Kidney capillary endothelial cell (primary cell): ENCODE measurements around the gene YJU2.
"Not testable (repeated sequence)": the region's sequence is repeated elsewhere in the genome, so short reads cannot be mapped to it uniquely, and the experiment has no call there.

Experiments used
- DNase-seq: peaks from one replicate; pipeline ENCODE4 v3.0.0-alpha.2; 2018; ENCODE audit warnings: low spot score

YJU2 gene

DNA sequence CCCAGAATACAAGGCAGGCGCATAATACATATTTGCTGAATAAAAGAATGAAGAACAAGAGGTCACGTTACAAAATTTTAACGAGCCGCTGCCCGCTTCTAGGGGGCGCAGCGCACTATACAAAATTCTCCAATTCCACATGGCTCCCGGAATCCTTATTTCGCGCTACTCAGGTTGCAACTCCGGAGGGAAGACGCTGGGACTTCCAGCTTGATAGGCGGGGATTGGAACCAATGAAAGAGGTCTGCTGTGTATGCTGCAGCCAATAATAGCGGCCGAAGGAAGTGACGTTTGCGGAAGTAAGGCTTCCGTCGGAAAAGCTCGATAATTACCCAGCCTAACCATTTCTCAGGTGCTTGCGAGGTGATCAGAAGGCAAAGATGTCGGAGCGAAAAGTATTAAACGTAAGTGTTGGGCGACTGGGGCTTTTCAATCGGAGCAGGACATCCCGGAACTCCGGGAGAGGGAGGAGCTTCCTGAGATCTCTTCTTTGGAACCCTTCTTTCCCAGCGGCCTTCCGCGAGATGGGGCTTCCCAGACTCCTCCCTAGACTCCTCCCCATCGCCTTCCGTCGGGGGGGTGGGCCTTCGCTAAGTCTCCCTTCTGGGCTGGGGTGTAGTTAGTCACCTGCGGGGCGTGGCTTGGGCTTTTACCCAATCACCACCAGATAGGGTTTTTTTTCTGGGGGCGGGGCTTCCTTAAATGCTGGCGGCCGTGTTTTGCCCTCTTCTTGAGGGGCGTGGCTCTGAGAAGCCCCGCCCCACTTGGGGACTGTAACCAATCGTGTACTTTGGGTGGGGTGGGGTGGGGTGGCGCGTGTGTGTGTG, at the start of gene YJU2:
Gene YJU2 (plus strand): TSS at position 314 of the 827 bp plus-strand sequence. CDS start 67 bp downstream, at position 381.
- DNase-seq = peak; percentile 98

DNA sequence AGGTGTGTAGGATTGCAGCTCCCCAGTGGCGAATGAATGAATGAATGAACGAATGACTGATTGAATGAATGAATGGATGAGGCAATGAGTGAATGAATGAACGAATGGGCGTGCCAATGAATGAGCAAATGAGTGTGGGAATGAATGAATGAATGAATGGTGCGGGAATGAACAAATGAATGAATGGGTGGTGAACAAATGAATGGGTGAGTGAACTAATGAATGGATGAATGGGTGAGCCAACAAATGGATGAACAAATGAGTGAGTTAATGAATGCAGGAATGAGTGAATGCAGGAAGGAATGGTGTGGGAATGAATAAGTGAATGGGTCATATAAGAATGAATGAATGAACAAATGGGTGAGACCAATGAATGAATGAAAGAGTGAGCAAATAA, 49.7 kb upstream of the YJU2 start:
- no peak for DNase-seq

DNA sequence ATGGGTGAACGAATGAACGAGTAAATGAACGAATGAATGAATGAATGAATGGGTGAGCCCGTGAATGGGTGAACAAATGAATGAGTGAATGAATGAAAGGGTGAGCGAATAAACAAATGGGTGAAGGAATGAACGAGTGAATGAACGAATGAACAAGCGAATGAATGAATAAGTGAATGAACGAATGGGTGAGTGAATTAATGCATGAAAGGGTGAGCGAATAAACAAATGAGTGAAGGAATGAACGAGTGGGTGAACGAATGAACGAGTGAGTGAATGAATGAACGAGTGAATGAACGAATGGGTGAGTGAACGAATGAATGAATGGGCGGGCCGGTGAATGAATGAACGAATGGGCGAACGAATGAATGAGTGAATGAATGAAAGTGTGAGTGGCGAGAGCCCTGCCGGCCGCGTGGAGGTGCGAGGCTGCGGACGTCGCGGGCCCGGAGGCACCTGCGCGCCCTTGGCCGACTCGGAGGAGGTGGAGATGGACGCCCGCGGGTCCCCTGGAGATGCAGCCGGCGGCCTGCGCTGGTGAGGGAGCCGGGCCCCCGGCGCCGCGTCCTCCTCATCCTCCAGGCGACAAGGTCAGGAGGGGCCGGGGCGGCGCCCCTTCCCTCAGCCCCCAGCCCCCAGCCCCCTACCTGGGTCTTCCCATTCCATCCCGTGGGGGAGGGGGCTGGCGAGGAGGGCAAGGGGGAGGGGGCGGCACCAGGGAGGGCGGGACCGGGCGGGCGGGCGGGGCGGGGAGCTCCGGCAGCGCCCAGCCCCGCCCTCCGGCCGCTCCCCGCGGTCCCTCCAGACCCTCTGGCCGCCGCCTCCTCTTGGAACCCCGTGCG, 49.0 kb upstream of the YJU2 start:
- DNase-seq = no peak

DNA sequence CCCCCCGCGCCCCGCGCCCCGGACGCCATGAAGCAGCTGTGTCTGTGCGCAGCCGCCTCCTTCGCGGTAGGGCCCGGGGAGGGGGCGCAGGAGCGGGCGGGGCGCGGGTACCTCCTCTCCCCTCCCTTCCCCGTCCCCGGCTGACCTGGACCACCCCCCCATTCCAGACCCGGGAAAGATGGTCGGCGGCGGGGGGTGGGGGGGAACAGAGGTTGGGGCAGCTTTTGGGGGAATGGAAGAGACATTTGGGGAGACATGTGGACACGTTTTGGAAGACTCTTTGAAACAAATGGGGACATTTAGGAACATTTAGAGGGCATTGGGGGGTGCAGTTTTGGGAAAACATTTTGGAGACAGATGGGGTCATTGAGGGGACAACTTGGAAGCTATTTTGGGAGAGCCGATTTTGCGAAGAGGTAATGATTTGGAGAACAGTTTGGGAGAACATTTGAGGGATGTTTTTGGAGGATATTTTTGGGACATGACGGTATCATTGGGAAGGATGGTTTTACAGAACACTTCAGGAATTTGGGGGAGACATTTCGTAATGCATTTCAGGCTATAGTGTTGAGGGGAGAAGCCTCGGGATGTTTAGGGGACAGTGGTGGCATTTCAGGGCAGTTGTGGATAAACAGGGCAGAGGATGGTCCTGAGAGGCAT, 48.3 kb upstream of the YJU2 start:
- DNase-seq = no peak

DNA sequence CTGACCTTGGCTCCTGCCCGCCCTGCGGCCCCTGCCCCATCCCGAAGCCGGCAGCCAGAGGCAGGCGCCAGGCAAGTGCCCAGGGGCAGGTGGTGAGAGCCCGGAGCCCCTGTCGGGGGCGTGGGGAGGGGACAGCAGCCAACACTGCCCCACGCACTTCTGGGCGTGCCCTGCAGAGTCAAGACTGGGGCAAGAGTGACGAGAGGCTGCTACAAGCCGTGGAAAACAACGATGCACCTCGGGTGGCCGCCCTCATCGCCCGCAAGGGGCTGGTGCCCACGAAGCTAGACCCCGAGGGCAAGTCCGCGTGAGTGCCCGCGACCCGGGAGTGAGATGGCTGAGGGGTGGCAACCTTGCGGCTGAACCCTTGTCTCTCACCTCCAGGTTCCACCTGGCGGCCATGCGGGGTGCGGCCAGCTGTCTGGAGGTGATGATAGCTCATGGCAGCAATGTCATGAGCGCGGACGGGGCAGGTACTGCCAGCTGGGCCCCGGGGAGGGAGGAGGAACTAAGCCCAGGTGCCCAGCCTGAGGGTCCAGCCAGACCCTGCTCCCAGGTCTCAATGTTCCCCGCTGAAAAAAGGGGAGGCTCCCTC, 47.1 kb upstream of the YJU2 start:
- no peak for DNase-seq

DNA sequence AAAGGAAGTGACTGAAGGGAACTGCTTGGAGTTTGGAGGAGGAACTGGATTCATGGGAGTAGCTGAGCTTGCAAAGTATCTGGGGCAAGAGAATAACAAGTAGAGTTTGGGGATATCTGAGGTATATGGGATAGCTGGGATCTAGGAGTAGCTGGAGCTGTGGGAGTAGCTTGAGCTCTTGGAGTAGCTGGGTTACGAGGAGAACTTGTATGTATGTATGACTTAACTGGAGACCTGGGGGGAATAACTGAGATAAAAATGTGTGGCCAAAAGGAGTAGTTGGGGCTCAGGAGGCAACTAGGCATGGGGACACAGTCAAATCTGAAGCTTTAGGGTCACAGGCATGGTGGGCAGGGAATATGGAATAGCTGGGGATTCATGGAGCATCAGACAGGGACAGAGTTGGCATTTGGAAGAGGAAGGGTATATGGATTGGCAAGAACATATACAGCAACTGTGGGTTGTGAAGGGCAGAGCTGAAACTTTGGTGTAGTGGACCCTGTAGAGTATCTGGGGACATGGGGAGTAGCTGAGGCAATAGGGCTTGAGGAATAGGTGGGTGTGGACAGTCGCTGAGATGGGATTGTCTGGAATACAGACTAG, 45.8 kb upstream of the YJU2 start:
- no peak for DNase-seq

DNA sequence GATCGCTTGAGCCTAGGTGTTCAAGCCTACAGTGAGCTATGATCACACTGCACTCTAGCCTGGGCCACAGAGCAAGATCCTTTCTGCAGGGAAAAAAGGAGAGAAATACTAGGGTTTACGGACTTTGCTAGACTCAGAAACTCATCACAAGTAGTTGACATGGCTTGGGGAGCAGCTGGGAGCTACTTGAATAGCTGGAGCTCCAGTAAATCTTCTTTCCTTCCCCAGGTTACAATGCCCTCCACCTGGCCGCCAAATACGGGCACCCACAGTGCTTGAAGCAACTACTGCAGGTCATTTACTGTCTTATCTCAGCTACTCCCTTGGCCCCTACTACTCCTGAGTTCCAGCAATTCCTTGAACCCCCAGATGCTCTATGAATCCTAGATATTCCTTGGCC, 45.1 kb upstream of the YJU2 start:
- no peak for DNase-seq

DNA sequence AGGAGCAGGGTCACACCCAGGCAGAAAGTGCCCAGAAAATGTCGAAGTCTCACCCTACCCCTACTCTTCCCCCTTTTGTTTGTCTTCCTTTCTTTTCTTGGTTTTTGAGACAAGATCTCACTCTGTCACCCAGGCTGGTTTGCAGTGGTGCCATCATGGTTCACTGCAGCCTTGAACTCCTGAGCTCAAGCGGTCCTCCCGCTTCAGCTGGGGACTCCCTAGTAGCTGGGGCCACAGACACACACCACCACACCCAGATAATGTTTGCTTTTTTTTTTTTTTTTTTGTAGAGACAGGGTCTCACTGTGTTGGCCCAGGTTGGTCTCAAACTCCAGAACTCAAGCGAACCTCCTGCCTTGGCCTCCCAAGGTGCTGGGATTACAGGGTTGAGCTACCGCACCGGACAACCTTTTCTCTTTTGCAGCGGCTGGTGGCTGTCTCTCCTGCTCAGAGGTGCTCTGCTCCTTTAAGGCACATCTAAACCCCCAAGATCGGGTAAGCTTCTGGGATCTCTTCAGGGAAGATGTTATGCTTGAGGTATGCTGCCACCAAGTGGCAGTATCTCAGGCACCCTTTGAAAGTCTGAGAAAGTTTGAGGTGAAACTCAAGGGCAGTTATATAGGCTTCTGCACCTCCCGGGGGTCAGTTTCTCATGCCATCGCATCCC, 39.9 kb upstream of the YJU2 start:
- peak; percentile 25 for DNase-seq

DNA sequence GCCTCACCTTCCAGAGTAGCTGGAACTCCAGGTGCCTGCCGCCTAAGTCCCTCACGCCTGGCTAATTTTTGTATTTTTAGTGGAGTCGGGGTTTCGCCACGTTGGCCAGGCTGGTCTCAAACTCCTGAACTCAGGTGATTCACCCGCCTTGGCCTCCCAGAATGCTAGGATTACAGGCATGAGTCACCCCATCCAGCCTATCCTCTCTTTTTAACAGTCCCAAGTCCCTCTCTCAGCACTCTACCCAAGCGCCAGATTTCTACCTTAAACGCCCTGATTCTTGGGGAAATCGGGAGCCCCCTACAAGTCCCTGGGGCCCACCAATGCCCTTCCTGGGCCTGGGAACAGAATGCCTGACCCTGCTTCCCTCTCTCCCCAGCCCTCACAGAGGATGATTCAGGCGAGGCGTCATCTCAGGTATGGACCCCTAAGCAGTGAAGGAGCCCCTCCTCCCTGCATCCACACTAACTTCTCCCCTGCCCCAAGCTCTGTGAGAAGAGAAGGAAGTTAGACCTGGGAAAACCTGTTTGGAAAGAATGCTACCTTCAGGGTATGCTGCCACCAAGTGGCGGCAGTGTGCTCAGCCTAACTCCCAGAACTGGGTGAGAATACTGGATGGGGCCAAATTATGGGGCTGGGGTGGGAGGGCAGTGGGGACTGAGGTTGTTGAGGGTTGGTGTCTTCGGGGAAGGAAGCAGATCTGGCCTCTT, 38.3 kb upstream of the YJU2 start:
- DNase-seq = no peak

DNA sequence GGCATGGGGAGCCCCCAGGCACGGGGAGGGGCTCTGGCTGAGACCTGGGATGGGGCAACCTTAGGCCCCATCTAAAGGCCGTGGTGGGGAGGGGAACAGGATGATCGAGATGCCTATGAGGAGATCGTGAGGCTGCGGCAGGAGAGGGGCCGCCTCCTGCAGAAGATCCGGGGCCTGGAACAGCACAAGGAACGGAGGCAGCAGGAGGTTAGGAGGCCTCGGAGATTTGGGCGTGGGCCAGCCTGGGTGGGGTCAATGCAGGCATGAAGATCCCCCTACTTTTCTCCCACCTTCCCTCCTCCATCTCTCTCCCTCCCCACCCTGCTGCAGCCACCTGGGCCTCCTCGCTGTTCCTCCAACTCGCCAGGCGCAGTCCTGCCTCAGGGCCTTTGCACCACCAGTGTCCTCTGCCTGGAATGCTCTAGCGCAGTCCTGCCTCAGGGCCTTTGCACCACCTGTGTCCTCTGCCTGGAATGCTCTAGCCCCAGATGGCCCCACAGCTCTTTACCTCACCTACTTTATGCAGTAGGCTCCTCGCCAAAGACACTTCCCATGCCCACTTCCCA, 36.6 kb upstream of the YJU2 start:
- no peak for DNase-seq

DNA sequence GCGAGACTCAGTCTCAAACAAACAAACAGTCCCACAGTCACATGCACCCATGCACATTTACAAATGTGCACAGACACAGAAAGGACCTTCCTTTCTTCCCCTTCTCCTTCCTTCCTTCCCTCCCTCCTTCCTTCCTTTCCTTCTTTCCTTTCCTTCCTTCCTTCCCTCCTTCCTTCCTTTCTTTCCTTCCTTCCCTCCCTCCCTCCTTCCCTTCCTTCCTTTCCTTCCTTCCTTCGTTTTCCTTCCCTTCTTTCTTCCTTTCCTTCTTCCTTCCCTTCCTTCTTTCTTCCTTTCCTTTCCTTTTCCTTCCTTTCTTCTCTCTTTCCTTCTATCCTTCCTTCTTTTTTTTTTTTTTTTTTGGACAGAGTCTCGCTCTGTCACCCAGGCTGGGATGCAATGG, 33.8 kb upstream of the YJU2 start:
- no peak for DNase-seq

DNA sequence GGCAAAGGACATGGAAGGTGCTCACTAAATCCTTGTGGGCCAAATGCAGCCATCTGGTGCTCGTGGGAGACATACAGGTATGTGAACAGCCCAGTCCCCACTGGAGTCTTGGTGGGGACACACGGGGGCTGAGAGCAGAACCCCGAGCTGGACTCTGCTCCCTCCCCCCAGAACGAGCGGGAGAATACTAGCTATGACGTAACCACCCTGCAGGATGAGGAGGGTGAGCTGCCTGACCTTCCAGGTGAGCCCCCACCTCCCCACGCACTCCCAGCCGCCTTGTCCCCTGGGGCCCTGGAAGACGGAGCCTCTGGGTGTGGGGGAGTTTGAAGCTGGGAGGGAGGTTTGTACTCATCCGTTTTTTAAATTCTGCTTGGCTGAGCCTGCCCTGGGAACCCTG, 31.1 kb upstream of the YJU2 start:
- DNase-seq = no peak

DNA sequence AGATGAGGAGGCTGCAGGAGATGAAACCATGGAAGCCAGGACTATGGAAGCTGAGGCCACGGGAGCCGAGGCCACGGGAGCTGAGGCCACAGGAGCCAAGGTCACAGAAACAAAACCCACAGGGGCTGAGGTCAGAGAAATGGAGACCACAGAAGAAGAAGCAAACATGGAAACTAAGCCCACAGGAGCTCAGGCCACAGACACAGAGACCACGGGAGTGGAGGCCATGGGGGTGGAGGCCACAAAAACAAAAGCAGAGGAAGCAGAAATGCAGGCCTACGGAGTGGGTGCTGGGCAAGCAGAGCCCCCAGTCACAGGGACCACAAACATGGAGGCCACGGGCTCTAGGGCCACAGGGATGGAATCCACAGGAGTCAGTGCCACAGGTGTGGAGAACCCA, 30.0 kb upstream of the YJU2 start:
- no peak for DNase-seq

DNA sequence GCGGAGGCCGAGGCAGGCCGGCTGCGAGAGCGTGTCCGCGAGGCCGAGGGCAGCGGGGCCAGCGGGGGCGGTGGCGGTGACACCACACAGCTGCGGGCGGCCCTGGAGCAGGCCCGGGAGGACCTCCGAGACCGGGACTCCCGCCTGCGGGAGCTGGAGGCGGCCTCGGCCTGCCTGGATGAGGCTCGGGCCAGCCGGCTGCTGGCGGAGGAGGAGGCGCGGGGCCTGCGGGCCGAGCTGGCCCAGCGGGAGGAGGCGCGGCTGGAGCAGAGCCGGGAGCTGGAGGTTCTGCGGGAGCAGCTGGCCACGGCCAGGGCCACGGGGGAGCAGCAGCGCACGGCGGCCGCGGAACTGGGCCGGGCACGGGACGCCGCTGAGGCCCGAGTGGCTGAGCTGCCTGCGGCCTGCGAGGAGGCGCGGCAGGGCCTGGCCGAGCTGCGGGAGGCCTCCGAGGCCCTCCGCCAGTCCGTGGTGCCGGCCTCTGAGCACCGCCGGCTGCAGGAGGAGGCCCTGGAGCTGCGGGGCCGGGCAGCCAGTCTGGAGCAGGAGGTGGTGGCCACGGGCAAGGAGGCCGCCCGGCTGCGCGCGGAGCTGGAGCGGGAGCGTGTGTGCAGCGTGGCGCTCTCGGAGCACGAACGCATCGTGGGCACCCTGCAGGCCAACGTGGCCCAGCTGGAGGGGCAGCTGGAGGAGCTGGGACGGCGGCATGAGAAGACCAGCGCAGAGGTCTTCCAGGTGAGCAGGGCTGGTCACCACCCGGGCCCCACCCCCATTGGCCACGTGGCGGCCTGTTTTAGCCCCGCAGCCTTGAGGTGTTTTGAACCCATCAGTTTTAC, 29.2 kb upstream of the YJU2 start:
- no peak for DNase-seq

DNA sequence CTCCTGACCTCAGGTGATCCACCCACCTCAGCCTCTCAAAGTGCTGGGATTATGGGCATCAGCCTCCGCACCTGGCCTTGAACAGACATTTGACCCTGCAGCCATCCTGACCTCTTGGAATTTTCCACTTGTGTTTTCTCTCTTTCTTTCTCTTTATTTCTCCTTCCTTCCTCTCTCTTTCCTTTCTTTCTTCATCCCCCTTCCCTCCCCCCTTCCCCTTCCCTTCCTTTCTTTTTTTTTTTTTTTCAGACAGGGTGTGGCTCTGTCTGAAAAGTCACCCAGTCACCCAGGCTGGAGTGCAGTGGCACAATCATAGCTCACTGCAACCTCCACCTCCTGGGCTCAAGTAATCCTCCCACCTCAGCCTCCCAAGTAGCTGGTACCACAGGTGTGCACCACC, 28.4 kb upstream of the YJU2 start:
- not testable (repeated sequence) for DNase-seq

DNA sequence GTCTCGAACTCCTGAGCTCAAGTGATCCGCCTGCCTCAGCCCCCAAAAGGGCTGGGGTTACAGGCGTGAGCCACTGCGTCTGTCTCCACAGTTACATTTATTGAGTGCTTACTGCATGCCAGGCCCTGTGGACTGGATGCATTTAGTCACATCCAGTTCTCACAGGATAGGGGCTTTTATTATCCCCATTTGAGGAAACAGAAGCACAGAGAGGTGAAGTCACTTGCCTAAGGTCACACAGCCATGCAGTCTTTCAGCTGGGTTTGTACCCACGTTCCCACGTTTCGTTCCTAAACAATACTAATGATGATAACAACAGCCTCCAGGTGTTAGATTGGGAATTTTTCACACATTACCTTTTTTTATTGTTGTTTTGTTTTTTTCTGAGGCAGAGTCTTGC, 26.7 kb upstream of the YJU2 start:
- DNase-seq = no peak

DNA sequence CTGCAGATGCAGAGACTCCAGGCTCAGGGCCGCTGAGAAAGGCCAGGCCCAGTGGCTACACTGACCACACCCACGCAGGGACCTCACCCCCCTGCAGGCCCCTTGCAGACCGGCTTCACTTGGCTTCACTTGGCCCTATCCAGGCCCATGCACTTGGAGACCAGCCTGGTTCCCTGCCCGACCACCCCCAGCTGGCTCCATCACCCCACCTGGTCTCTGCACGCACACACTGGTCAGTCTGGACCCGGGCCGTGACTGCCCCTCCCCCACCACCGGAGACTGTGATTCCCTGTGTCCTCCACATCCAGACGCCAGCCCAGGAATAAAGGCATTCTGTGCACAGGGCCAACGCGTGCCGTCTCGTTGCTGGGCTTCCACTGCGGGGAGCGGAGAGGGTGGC, 22.4 kb upstream of the YJU2 start:
- DNase-seq = no peak

DNA sequence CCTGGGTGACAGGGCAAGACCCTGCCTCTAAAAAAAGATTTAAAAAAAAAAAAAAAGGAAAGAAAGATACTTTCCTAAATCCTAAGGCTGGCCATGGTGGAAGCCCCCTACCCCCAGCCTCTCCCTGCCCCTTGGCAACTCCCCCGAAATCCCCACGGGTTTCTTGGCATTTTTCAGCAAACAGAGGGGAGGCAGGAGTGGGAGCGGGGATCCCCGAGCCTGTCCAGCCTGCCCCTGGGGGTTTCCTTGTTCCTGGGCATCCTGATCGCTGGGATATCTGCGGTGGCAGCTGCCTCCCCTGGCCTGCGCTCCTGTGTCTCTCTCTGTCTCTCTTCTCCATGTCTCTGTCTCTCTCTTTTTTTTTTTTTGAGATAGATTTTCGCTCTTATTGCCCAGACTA, 21.0 kb upstream of the YJU2 start:
- DNase-seq = no peak

DNA sequence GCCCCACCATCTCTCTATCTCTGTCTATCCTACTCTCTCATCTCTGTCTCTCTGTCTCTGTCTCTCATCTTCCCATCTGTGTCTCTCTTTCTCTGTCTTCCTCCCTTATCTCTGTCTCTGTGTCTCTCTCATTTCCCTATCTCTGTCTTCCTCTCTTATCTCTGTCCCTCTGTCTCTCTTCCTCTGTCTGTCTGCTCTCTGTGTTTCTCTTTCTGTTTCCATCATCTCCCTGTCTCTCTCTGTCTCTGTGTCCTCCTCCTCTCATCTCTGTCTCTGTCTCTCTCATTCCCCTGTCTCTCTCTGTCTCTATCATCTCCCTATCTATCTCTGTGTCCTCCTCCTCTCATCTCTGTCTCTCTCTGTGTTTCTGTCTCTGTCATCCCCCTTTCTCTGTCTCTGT, 19.1 kb upstream of the YJU2 start:
- DNase-seq = no peak

DNA sequence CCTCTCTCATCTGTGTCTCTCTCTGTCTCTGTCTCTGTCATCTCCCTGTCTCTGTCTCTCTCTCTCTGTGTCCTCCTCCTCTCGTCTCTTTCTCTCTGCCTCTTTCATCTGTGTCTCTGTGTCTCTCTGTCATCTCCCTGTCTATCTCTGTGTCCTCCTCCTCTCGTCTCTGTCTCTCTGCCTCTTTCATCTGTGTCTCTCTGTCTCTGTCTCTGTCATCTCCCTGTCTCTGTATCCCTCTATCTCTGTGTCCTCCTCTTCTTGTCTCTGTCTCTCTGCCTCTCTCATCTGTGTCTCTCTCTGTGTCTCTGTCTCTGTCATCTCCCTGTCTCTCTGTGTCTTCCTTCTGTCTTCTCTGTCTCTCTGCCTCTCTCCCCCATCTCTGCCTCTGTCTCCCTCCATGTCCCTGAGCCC, 18.1 kb upstream of the YJU2 start:
- no peak for DNase-seq
